K562 (cell line): ENCODE results near the gene TSEN54. TPM values are rescaled to one million over a fixed set of nuclear protein-coding genes. Genes with fewer than 3 reads are reported as not detected.

ENCODE experiments used
- ETV6 ChIP-seq, 3 experiments: fragments of 150-350 bp in 1 of 3; sonication (generic) in 1 of 3; formaldehyde crosslinking in 1 of 3; IDR thresholded peaks; 2 replicates each; pipeline versions ENCODE4 v1.6.1 to v1.8.0; 2014 to 2022; ENCODE audit warnings: borderline replicate concordance in 2 of 3, low read depth in 2 of 3, antibody characterized with exemption in 1 of 3, low read length in 1 of 3, mild to moderate bottlenecking in 1 of 3, missing genetic modification reagents in 1 of 3
- JUND ChIP-seq, 2 experiments: IDR thresholded peaks; 2 replicates in 1 of 2; 3 replicates in 1 of 2; pipeline ENCODE4 v1.6.1; 2011; ENCODE audit warnings: borderline replicate concordance in 2 of 2, low read depth in 2 of 2, low read length in 2 of 2, improper control_type of control experiment in 1 of 2, missing biosample characterization in 1 of 2, missing genetic modification characterization in 1 of 2, missing genetic modification reagents in 1 of 2
- KLF10 ChIP-seq: fragments of 250-450 bp; sonication (Bioruptor Pico); IDR thresholded peaks from 2 replicates; pipeline ENCODE4 v1.6.1; 2021; ENCODE audit warnings: matching md5 sums
- KLF16 ChIP-seq: IDR thresholded peaks from 2 replicates; pipeline ENCODE4 v1.6.1; 2016; ENCODE audit warnings: antibody characterized with exemption
- NEUROD1 ChIP-seq: fragments of 150-350 bp; IDR thresholded peaks from 2 replicates; pipeline ENCODE4 v1.6.1; 2014; ENCODE audit warnings: borderline replicate concordance, low read length, low read depth; ENCODE audit not compliant: partially characterized antibody
- NRF1 ChIP-seq, 2 experiments: fragments of 450-650 bp; IDR thresholded peaks in 1 of 2; conservative IDR thresholded peaks in 1 of 2; 2 replicates each; pipeline ENCODE4 v1.6.1; 2014; ENCODE audit warnings: mild to moderate bottlenecking in 2 of 2
- PCBP1 ChIP-seq: fragments of 200-400 bp; formaldehyde crosslinking; IDR thresholded peaks from 2 replicates; pipeline ENCODE4 v1.6.1; 2018; ENCODE audit warnings: mild to moderate bottlenecking, low read depth, low read length; ENCODE audit not compliant: poor library complexity, severe bottlenecking
- RBBP5 ChIP-seq: fragments of 200-600 bp; sonication (generic); IDR thresholded peaks from 2 replicates; pipeline ENCODE4 v1.6.1; 2012; ENCODE audit warnings: borderline replicate concordance, mild to moderate bottlenecking, low read length, control low read depth, inconsistent platforms; ENCODE audit not compliant: insufficient read depth, poor library complexity, severe bottlenecking
- SMARCA4 ChIP-seq: fragments of 450-650 bp; IDR thresholded peaks from 2 replicates; pipeline ENCODE4 v1.6.1; 2016
- polyA plus RNA-seq, 8 experiments: library from polyadenylated mRNA; depleted of rRNA in 4 of 8; stranded (reverse) in 5 of 8; unstranded in 3 of 8; fragments of >200 nt; fragmentation: Nextera tagmentation in 2 of 8; fragmentation: Illumina TruSeq in 1 of 8; extraction: Ambion mirVana in 2 of 8; extraction: Trizol in 1 of 8; gene quantifications; 2 replicates each; pipeline versions ENCODE4 v1.2.1 to v1.2.3, GENCODE V29; 2011 to 2014; ENCODE audit warnings: inconsistent platforms in 1 of 8, missing spikeins in 1 of 8
- total RNA-seq, 7 experiments: library from RNA; depleted of rRNA in 6 of 7; stranded (reverse); fragments of >200 nt in 6 of 7; fragmentation: Illumina TruSeq in 2 of 7; extraction: Trizol in 2 of 7; gene quantifications; 2 replicates each; pipeline versions ENCODE4 v1.2.1 to v1.2.3, GENCODE V29; 2011 to 2021; ENCODE audit warnings: low replicate concordance in 1 of 7
- TF ChIP-seq, protein P1 (sequence below): IDR thresholded peaks from 3 replicates; pipeline ENCODE4 v1.6.1; 2011; ENCODE audit warnings: borderline replicate concordance, mild to moderate bottlenecking, moderate library complexity; ENCODE audit not compliant: insufficient read length; ENCODE audit errors: extremely low read depth
- TF ChIP-seq, protein P2 (sequence below): fragments of 250-450 bp; sonication (Bioruptor Pico); IDR thresholded peaks from 2 replicates; pipeline ENCODE4 v1.8.0; 2021; ENCODE audit warnings: mild to moderate bottlenecking, moderate library complexity
- TF ChIP-seq, protein P3 (sequence below): sonication (generic); formaldehyde crosslinking; IDR thresholded peaks from 2 replicates; pipeline ENCODE4 v1.8.1; 2023; ENCODE audit warnings: mild to moderate bottlenecking, missing genetic modification reagents

The TSEN54 gene
- total and polyA plus RNA-seq, 9 of the 15 experiments (the other 6 are each of a cell fraction or from before 2014, with no cell fraction given) = 5.9 to 64.3 (median 48.9) TPM

DNA sequence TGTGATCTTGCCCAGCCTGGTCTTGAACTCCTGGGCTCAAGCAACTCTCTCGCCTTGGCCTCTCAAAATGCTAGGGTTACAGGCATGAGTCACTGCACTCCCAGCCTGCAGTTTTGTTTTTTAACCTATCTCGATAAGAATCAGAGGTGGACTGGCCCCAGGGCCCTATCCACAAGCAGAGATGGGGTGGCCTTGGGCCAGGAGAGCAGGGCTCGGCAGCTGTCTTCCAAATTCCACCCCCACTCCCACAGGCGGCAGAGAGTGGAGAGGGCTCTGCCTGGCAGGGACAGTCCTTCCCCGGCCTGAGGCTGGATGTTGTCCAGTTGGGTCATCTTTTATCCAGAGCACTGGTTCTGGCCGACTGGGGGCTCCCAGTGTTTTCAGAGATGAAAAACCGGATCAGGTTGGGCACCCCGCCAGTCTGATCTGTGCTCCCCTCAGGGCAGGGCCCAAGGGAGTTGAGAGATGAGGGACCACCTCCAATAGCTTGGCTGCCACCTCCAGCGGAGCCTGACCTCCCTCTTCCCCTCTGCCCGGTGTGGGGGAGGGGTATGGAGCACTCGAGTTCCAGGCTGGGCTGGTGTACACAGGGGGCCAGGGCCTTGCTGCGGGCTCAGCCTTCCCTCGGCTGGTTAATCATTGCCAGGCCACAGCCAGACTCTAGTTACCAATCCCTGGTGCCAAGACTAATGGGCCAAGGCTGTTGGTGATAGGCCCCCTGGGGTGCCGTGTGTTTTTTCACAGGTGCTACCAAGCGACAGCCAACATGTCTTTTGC lies 40.9 kb downstream of the TSEN54 start (continued):
- no peak for TF ChIP-seq ETV6 (IDR thresholded peaks at IDR 0.05; ENCODE audit: borderline replicate concordance in 1 of 2, low read depth in 2 of 2, low read length in 1 of 2)
- no peak for TF ChIP-seq ETV6 (CRISPR knock-in tag; IDR thresholded peaks at IDR 0.05; ENCODE audit: borderline replicate concordance)
- no peak for TF ChIP-seq KLF10 (CRISPR knock-in tag)
- peak; percentile 95 for TF ChIP-seq JUND (IDR thresholded peaks at IDR 0.05; ENCODE audit: borderline replicate concordance, low read depth, low read length)
- TF ChIP-seq JUND (tag; IDR thresholded peaks at IDR 0.05; ENCODE audit: borderline replicate concordance, low read depth, low read length) = peak; percentile 88; the same call in 1 of the 3 replicates
- 0 out of 4 replicates have a peak, but pooled peaks of 1 of the 2 experiments have one; percentile 17 for TF ChIP-seq NRF1 (conservative IDR thresholded peaks at IDR 0.05 in 1 of 2, IDR thresholded peaks at IDR 0.05 in 1 of 2)
- TF ChIP-seq RBBP5 = no peak
- TF ChIP-seq, protein P1, sequence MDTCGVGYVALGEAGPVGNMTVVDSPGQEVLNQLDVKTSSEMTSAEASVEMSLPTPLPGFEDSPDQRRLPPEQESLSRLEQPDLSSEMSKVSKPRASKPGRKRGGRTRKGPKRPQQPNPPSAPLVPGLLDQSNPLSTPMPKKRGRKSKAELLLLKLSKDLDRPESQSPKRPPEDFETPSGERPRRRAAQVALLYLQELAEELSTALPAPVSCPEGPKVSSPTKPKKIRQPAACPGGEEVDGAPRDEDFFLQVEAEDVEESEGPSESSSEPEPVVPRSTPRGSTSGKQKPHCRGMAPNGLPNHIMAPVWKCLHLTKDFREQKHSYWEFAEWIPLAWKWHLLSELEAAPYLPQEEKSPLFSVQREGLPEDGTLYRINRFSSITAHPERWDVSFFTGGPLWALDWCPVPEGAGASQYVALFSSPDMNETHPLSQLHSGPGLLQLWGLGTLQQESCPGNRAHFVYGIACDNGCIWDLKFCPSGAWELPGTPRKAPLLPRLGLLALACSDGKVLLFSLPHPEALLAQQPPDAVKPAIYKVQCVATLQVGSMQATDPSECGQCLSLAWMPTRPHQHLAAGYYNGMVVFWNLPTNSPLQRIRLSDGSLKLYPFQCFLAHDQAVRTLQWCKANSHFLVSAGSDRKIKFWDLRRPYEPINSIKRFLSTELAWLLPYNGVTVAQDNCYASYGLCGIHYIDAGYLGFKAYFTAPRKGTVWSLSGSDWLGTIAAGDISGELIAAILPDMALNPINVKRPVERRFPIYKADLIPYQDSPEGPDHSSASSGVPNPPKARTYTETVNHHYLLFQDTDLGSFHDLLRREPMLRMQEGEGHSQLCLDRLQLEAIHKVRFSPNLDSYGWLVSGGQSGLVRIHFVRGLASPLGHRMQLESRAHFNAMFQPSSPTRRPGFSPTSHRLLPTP = peak; percentile 50
- TF ChIP-seq, protein P2, sequence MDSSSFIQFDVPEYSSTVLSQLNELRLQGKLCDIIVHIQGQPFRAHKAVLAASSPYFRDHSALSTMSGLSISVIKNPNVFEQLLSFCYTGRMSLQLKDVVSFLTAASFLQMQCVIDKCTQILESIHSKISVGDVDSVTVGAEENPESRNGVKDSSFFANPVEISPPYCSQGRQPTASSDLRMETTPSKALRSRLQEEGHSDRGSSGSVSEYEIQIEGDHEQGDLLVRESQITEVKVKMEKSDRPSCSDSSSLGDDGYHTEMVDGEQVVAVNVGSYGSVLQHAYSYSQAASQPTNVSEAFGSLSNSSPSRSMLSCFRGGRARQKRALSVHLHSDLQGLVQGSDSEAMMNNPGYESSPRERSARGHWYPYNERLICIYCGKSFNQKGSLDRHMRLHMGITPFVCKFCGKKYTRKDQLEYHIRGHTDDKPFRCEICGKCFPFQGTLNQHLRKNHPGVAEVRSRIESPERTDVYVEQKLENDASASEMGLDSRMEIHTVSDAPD (CRISPR knock-in tag) = no peak
- peak; percentile 56; the same call in 1 of the 2 replicates for TF ChIP-seq SMARCA4
- TF ChIP-seq PCBP1 = no peak
- TF ChIP-seq NEUROD1 = no peak
- TF ChIP-seq KLF16 = no peak
- TF ChIP-seq, protein P3, sequence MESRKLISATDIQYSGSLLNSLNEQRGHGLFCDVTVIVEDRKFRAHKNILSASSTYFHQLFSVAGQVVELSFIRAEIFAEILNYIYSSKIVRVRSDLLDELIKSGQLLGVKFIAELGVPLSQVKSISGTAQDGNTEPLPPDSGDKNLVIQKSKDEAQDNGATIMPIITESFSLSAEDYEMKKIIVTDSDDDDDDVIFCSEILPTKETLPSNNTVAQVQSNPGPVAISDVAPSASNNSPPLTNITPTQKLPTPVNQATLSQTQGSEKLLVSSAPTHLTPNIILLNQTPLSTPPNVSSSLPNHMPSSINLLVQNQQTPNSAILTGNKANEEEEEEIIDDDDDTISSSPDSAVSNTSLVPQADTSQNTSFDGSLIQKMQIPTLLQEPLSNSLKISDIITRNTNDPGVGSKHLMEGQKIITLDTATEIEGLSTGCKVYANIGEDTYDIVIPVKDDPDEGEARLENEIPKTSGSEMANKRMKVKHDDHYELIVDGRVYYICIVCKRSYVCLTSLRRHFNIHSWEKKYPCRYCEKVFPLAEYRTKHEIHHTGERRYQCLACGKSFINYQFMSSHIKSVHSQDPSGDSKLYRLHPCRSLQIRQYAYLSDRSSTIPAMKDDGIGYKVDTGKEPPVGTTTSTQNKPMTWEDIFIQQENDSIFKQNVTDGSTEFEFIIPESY (CRISPR knock-in tag) = no peak
